ENCODE measurements around the gene ZFP36L2. TPM values are rescaled to one million over a fixed set of nuclear protein-coding genes. Genes with fewer than 3 reads are reported as not detected.

The ZFP36L2 gene
- polyA plus RNA-seq, 1 of the 3 experiments (the other 2 are of a cell fraction): 18.4 TPM

DNA sequence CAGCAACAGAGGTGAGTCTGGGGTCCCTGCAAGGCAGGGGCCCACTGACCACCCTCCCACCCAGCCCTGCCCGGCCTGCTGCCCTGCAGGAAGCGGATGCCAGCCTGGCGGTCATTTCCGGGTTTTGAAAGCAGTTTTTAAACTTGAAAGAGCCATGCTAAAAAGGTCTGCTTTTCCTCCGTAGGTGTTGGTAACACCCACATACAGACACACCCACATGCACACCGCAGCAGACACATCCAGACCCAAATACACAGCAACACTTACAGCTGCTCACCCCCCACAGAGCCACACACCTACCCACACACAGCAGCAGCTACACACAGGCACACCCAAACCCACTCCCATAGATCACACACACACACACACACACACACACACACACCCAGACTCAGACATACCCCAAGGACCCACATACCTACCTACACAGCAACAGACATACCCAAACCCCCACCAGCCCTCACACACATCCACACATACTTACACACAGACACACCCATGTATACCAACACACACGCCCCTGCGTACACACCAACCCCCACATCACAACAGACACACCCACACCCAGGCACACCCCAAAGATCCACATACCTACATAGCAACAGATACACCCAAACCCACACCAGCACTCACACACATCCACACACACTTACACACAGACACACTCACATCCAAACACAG lies 7.6 kb downstream of the ZFP36L2 start:
- H3F3A ChIP-seq (replicated peaks; ENCODE audit: insufficient read depth): peaks cover 42% of the 10 kb centered on the region
- no peak for TF ChIP-seq TEAD4 (IDR thresholded peaks at IDR 0.05; ENCODE audit: borderline replicate concordance, insufficient read depth)
- TF ChIP-seq JUND (IDR thresholded peaks at IDR 0.05): no peak
- no peak for TF ChIP-seq SIN3A (IDR thresholded peaks at IDR 0.05; ENCODE audit: borderline replicate concordance, low read depth, low read length)
- TF ChIP-seq EZH2phosphoT487 (IDR thresholded peaks at IDR 0.05; ENCODE audit: borderline replicate concordance, low read depth): no peak
- TF ChIP-seq POLR2AphosphoS5 (IDR thresholded peaks at IDR 0.05; ENCODE audit: low read depth, low read length): no peak
- TF ChIP-seq FOXJ3 (CRISPR knock-in tag; IDR thresholded peaks at IDR 0.05): no peak
- TF ChIP-seq GABPA (IDR thresholded peaks at IDR 0.05; ENCODE audit: low read depth): no peak
- TF ChIP-seq, protein P1, sequence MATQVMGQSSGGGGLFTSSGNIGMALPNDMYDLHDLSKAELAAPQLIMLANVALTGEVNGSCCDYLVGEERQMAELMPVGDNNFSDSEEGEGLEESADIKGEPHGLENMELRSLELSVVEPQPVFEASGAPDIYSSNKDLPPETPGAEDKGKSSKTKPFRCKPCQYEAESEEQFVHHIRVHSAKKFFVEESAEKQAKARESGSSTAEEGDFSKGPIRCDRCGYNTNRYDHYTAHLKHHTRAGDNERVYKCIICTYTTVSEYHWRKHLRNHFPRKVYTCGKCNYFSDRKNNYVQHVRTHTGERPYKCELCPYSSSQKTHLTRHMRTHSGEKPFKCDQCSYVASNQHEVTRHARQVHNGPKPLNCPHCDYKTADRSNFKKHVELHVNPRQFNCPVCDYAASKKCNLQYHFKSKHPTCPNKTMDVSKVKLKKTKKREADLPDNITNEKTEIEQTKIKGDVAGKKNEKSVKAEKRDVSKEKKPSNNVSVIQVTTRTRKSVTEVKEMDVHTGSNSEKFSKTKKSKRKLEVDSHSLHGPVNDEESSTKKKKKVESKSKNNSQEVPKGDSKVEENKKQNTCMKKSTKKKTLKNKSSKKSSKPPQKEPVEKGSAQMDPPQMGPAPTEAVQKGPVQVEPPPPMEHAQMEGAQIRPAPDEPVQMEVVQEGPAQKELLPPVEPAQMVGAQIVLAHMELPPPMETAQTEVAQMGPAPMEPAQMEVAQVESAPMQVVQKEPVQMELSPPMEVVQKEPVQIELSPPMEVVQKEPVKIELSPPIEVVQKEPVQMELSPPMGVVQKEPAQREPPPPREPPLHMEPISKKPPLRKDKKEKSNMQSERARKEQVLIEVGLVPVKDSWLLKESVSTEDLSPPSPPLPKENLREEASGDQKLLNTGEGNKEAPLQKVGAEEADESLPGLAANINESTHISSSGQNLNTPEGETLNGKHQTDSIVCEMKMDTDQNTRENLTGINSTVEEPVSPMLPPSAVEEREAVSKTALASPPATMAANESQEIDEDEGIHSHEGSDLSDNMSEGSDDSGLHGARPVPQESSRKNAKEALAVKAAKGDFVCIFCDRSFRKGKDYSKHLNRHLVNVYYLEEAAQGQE (IDR thresholded peaks at IDR 0.05; ENCODE audit: low read depth, low read length): no peak
- no peak for TF ChIP-seq USF1 (IDR thresholded peaks at IDR 0.05; ENCODE audit: borderline replicate concordance, low read depth)
- no peak for TF ChIP-seq IRF3 (IDR thresholded peaks at IDR 0.05; ENCODE audit: low read depth, low read length)
- no peak for TF ChIP-seq ZBTB33 (IDR thresholded peaks at IDR 0.05; ENCODE audit: borderline replicate concordance, low read depth)
- TF ChIP-seq RFX5 (IDR thresholded peaks at IDR 0.05; ENCODE audit: low read length): no peak
- peaks cover 18% of the 10 kb centered on the region in 2 experiments for H3K36me3 ChIP-seq (replicated peaks in 1 of 2; ENCODE audit: control insufficient read depth in 1 of 2, insufficient read depth in 2 of 2, low read length in 1 of 2)
- H3K9me2 ChIP-seq: no peaks in the 10 kb centered on the region
- peak overlapping the region; percentile 99; the same call in 1 of the 2 replicates for H3K9ac ChIP-seq
- ChIA-PET POLR2A (no interaction called here), CTCF (interaction anchor here (1.5 to 16.3 kb wide), 6 partner anchors 9 to 272 kb away, joined by 6 to 299 read pairs (median 14); no protein-coding TSS in a partner anchor)
- peaks cover 12% of the 10 kb centered on the region for H4K20me1 ChIP-seq (ENCODE audit: insufficient read depth)
- H3K4me1 ChIP-seq (ENCODE audit: control insufficient read depth in 1 of 2, insufficient read depth in 2 of 2, low read depth in 1 of 2, low read length in 1 of 2): peaks cover 46 to 64% of the 10 kb centered on the region in 2 experiments; a peak in 3 of 4 replicates
- peaks cover 37% of the 10 kb centered on the region for H3K79me2 ChIP-seq (ENCODE audit: insufficient read depth)
- peak overlapping the region; percentile 83 for H3K4me2 ChIP-seq
- H3K27me3 ChIP-seq (ENCODE audit: insufficient read depth): no peaks in the 10 kb centered on the region
- DNase-seq: no peak
- WGBS (ENCODE audit: low lambda C conversion rate): 73% methylated on average over 7 of the region's 8 CpGs
- no peak overlapping the region for H2AFZ ChIP-seq (ENCODE audit: low read depth)
- H3K27ac ChIP-seq (ENCODE audit: low read depth in 2 of 2, low read length in 1 of 2): peak overlapping the region; percentile 94 to 95
- H3K9me3 ChIP-seq: no peaks in the 10 kb centered on the region
- 0 out of 4 replicates have a peak overlapping the region, but pooled peaks of 1 of the 2 experiments have one; percentile 95 for H3K4me3 ChIP-seq (ENCODE audit: low read depth in 2 of 2, low read length in 1 of 2)
